Measurements from ENCODE around the gene GNAI1. TPM values are rescaled to one million over a fixed set of nuclear protein-coding genes. Genes with fewer than 3 reads are reported as not detected.

Gene GNAI1
- total RNA-seq, 2 experiments from 2014 or later, result 1.1 TPM; not detected in 1

DNA sequence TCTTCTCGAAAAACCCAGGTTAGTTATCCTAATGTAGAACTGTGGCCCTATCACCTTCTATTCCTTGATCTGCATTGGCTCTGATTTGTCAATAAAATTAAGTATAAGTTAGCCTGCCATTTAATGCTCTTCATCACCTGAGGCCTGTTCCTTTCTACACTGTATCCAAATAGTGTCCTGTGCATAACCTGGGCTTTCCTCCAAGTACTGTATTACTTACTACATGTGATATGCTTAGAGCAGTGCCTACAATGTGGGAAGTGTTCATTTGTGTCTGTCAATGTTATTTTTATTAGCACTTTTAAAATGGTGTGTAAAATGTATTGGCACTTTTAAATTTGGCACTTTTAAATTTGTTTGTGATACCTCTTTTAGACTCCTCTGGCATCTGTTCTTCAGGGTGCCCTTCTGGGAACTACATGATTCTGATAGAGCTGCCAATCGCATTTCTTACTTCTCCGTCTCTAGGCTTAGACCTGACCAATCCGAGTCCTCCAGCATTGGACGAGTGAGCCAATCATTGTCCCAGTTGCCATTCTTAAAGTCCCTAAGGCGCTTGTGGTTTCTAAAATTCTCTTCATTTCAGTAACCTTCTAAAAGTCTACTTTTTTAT is 85.5 kb downstream of the GNAI1 start:
- Mint-ChIP-seq H3K4me1 (no peaks in the 10 kb centered on the region), H3K9me3 (ENCODE audit: low read depth) (no peaks in the 10 kb centered on the region), H3K4me3 (no peak overlapping the region), H3K27ac (no peak overlapping the region), H3K27me3 (no peaks in the 10 kb centered on the region), H3K36me3 (no peaks in the 10 kb centered on the region)
- CTCF ChIA-PET, result no interaction called here
- no peak for ATAC-seq
- DNase-seq, result no peak

DNA sequence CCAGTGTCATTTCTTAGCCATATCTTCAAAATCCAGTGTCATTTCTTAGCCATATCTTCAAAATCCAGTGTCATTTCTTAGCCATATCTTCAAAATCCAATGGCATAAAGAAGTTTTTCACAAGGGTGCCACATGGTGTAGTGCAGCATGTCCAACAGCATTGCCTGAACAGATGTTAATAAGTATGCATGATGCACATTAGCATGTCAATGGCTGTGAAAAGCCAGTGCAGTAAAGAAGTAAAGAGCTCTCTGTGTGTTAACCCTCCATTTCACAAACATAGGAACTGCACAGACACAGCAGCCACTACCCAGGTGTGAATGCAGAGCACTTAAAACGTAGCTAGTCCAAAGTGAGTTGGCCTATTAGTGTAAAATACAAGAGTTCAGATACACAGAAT is 89.8 kb downstream of the GNAI1 start:
- no peak overlapping the region for H3K27ac Mint-ChIP-seq

DNA sequence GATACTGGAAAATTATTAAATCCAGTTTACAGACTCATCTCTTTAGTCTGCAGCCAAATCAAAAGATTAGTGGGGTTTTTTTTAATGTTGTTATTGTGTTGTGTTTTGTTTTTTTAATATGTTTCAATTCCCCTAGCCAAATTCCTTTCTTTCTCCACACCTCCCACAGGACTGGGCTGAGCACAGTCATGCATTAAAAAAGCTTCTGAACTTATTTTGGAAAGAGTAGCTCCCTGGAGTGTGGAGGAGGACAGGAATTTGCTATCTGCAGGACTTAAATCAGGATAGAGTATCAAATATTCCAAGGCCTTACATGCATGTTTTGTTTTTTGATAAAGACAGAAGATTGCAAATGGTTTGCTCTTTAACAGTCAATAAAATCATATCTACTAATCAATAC is 90.7 kb downstream of the GNAI1 start:
- no peak for ATAC-seq
- CTCF ChIA-PET, result no interaction called here

More for the DNA sequence above, 89.8 kb downstream of the GNAI1 start:
- H3K4me3 Mint-ChIP-seq, result no peak overlapping the region
- no peaks in the 10 kb centered on the region for H3K36me3 Mint-ChIP-seq
- CTCF ChIA-PET, result no interaction called here
- DNase-seq (no peak), ATAC-seq (no peak)
- no peaks in the 10 kb centered on the region for H3K9me3 Mint-ChIP-seq (ENCODE audit: low read depth)
- H3K4me1 Mint-ChIP-seq, result no peaks in the 10 kb centered on the region
- H3K27me3 Mint-ChIP-seq, result no peaks in the 10 kb centered on the region

DNA sequence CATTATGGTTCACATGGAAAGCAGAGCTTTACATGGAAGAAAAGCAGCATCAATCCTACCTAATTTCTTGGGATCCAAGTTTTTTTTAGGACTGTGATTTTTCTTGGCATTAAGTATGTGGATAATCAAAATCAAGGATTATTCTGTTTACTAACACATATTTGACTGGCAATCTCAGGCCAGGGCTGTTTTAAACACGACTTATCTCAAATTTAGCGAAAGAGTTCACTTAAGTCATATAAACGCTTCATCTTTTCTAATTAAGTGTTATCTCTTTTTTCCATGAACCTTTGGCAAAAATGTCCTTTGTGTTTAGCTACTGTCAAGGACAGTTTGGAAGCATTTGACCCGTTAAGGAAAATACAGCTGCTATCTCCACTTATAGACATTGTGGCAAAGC is 92.0 kb downstream of the GNAI1 start:
- ATAC-seq (no peak), DNase-seq (no peak)
- H3K4me3 Mint-ChIP-seq, result no peak overlapping the region
- no peaks in the 10 kb centered on the region for H3K4me1 Mint-ChIP-seq
- no peaks in the 10 kb centered on the region for H3K27me3 Mint-ChIP-seq
- H3K36me3 Mint-ChIP-seq, result no peaks in the 10 kb centered on the region
- H3K27ac Mint-ChIP-seq, result no peak overlapping the region
- no peaks in the 10 kb centered on the region for H3K9me3 Mint-ChIP-seq (ENCODE audit: low read depth)
- CTCF ChIA-PET, result no interaction called here

More for the DNA sequence above, 90.7 kb downstream of the GNAI1 start:
- H3K36me3 Mint-ChIP-seq, result no peaks in the 10 kb centered on the region
- no peaks in the 10 kb centered on the region for H3K9me3 Mint-ChIP-seq (ENCODE audit: low read depth)
- no peaks in the 10 kb centered on the region for H3K4me1 Mint-ChIP-seq
- DNase-seq, result no peak
- no peak overlapping the region for H3K27ac Mint-ChIP-seq
- no peaks in the 10 kb centered on the region for H3K27me3 Mint-ChIP-seq
- H3K4me3 Mint-ChIP-seq, result no peak overlapping the region

DNA sequence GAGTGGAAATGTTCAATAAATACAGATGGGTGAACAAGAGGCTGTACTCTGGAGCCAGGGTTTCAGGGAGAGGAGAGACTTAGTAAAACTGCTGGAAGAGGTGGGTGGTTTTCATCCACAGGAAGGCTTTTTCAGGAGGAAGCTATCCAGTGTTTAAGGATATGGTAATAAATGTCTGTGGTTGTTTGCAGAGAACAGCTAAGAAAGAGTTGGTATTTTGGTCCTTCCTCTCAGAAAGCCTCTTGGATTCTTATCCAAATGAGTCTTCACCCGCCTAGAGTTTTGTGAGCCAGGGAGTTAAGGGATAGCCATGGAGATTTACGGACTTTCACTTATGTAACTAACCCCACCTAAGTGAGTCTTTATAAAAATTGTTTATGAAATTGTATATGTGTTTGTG is 95.7 kb downstream of the GNAI1 start:
- H3K36me3 Mint-ChIP-seq, result no peaks in the 10 kb centered on the region

DNA sequence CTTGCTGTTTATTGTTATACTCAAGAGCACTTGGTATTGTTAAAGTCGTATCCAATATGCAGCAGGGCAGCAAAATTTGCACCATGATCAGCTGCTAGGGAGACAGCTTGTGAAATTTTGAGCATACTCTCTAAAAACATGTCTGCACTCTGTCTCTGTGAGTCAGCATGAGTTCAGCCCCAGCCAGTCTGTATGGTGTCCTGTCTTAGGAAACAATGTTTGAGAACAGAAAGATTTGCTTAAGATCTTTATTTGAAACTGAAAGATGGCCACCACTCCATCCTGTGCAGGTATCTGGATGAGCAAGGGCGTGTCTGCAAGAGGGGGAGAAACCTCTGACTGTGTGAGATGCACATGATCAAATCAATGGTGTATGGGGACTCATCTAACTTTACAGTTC is 97.1 kb downstream of the GNAI1 start:
- no peaks in the 10 kb centered on the region for H3K27me3 Mint-ChIP-seq
- H3K4me3 Mint-ChIP-seq, result no peak overlapping the region
- no peaks in the 10 kb centered on the region for H3K36me3 Mint-ChIP-seq
- CTCF ChIA-PET, result no interaction called here
- no peak for DNase-seq
- ATAC-seq, result no peak
- no peaks in the 10 kb centered on the region for H3K4me1 Mint-ChIP-seq
- no peak overlapping the region for H3K27ac Mint-ChIP-seq
- peaks cover 6% of the 10 kb centered on the region for H3K9me3 Mint-ChIP-seq (ENCODE audit: low read depth)

More for the DNA sequence above, 95.7 kb downstream of the GNAI1 start:
- H3K4me1 Mint-ChIP-seq, result no peaks in the 10 kb centered on the region
- DNase-seq, result no peak
- no peak overlapping the region for H3K27ac Mint-ChIP-seq
- no peak overlapping the region for H3K4me3 Mint-ChIP-seq
- no peaks in the 10 kb centered on the region for H3K27me3 Mint-ChIP-seq
- ATAC-seq, result no peak
- CTCF ChIA-PET, result no interaction called here
- H3K9me3 Mint-ChIP-seq (ENCODE audit: low read depth), result peaks cover under 1% of the 10 kb centered on the region

DNA sequence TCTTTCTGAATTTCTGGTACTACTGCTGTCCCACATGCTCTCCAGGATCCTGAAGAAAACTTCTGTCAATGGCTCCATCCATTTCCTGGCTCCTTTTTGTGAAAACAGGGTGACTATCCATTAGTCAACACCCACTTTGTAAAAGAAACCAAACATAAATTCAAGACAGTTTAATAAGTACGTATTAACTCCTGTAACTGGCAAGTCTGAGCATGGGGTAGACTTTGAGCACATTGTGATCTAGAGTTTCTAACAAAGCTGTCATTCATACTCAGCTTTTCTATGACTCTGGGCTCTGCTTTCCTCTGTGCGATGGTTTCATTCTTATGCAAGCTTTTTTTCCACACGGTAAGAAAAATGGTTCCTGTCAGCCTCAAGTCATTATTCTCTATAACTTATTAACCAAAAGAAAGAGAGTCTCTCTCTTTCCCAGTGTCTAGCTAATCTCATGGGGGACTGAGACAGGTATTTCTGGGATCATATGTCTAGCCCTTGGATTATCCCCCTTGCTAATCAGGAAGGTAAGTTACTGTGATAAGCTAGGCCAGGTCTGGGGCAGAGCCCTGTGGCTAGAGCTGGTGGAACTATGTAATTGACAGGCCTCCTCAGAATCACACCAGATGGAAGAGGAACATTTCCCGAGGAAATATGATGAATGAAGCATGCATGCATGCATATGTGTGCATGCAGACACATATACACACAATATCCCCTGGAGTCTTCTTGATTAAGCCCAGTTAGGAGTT is 98.5 kb downstream of the GNAI1 start:
- CTCF ChIA-PET, result no interaction called here
- H3K4me1 Mint-ChIP-seq, result no peaks in the 10 kb centered on the region

DNA sequence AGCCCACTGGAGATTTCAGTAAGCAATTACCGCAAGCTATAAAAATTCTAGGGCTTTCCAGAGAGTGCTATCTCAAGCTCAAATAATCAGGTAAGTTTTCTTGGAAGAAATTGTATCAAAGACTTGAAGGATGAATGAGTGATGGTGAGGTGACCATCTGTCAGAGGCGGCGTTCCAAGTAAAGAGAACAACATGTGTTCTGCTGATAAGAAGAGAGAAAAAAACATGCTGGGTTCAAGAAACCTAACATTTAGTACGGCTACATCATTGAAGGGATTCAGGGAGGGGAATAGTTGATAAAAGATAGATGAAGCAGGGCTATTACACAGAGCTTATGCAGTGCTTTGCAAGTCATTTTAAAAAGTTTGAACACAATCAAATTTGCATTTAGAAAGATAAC is 100.7 kb downstream of the GNAI1 start:
- no peak for ATAC-seq
- Mint-ChIP-seq H3K4me1 (no peaks in the 10 kb centered on the region), H3K27ac (no peak overlapping the region), H3K36me3 (no peaks in the 10 kb centered on the region), H3K4me3 (no peak overlapping the region), H3K27me3 (no peaks in the 10 kb centered on the region), H3K9me3 (ENCODE audit: low read depth) (peaks cover 7% of the 10 kb centered on the region)
- CTCF ChIA-PET, result no interaction called here
- DNase-seq, result no peak

More for the DNA sequence above, 98.5 kb downstream of the GNAI1 start:
- H3K27me3 Mint-ChIP-seq, result no peaks in the 10 kb centered on the region
- no peak overlapping the region for H3K27ac Mint-ChIP-seq
- H3K4me3 Mint-ChIP-seq, result no peak overlapping the region
- H3K36me3 Mint-ChIP-seq, result no peaks in the 10 kb centered on the region
- DNase-seq (no peak), ATAC-seq (no peak)
- H3K9me3 Mint-ChIP-seq (ENCODE audit: low read depth), result peaks cover 6% of the 10 kb centered on the region

DNA sequence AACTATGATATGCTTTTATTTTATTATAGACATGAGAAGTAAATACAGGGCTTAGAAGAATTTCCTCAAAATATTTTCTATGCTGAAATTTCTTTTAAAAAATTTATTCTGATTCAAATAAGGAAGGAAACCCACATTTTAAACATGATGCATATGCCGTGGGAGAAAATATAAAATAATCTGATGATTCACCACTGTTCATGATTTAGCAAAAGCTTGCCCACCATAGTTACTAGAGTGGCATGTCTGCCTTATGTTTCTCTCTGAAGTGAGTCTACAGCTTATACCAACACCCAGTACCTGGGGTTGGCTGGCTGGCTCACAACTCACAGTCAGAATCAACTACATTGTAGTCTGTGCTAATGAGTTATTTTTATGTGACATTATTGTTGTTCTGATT is 102.0 kb downstream of the GNAI1 start:
- no peaks in the 10 kb centered on the region for H3K27me3 Mint-ChIP-seq
- H3K9me3 Mint-ChIP-seq (ENCODE audit: low read depth), result peaks cover 7% of the 10 kb centered on the region
- H3K27ac Mint-ChIP-seq, result no peak overlapping the region
- no peaks in the 10 kb centered on the region for H3K4me1 Mint-ChIP-seq
- CTCF ChIA-PET, result no interaction called here
- DNase-seq (no peak), ATAC-seq (no peak)
- no peak overlapping the region for H3K4me3 Mint-ChIP-seq
- H3K36me3 Mint-ChIP-seq, result no peaks in the 10 kb centered on the region

DNA sequence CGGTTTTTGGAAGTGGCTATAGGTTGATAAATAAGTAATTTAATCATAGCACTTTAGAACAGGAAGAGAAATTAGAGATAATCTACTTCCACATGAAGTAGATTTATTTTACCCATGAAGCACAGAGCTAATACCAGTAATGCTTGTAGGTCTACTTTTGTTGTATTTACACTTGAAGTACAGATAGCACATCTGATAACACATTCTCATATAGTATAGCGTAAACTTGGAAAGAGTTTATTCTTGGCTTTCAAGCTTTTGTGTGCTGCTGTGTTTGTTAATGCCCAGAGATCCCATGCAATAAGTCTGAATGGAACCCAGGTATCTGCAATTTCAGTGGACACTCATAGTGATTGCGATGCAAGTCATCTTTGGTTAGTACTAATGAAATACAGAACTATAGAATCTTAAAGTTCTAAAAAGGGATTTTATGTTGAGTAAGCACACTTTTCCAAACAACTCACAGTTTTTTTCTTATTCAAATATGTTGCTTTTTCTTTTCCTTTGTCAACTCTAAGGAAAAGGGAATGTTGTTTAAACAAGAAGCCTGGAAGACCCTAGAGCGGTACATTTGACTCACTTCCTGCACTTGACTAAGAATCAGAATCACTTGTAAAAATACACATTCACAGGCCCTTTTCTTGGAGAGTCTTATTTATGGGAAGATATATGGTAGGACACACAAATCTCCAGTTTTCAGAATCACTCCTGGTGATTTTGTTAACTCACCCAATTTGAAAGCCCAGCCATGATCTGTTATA is 105.8 kb downstream of the GNAI1 start:
- H3K9me3 Mint-ChIP-seq (ENCODE audit: low read depth), result peaks cover 5% of the 10 kb centered on the region
- no peaks in the 10 kb centered on the region for H3K4me1 Mint-ChIP-seq
- H3K27ac Mint-ChIP-seq, result no peak overlapping the region
- DNase-seq, result no peak
- no peaks in the 10 kb centered on the region for H3K36me3 Mint-ChIP-seq
- CTCF ChIA-PET, result no interaction called here
- no peak for ATAC-seq
- no peak overlapping the region for H3K4me3 Mint-ChIP-seq
- no peaks in the 10 kb centered on the region for H3K27me3 Mint-ChIP-seq

DNA sequence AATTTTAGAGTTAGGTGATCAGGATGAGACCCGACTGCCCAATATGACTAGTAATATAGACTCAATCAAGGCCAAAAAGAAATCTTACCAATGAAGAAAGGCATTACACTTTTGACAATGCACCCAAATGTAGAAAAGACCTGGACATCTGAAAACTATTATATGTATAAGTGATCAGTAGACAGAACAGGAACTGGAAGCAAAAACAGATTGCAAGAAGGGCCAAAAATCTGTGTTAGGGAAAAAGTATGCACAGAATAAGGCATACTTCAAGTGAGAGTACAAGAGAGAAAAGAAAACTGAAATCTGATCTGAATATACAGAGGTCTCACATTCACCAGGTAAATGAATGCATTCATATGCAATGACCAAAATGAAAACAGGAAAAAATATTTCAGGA is 107.0 kb downstream of the GNAI1 start:
- no peaks in the 10 kb centered on the region for H3K27me3 Mint-ChIP-seq
- peaks cover 1% of the 10 kb centered on the region for H3K9me3 Mint-ChIP-seq (ENCODE audit: low read depth)
- CTCF ChIA-PET, result no interaction called here
- H3K36me3 Mint-ChIP-seq, result no peaks in the 10 kb centered on the region
- H3K4me3 Mint-ChIP-seq, result no peak overlapping the region
- H3K4me1 Mint-ChIP-seq, result no peaks in the 10 kb centered on the region
- ATAC-seq, result no peak
- DNase-seq, result no peak
- no peak overlapping the region for H3K27ac Mint-ChIP-seq

DNA sequence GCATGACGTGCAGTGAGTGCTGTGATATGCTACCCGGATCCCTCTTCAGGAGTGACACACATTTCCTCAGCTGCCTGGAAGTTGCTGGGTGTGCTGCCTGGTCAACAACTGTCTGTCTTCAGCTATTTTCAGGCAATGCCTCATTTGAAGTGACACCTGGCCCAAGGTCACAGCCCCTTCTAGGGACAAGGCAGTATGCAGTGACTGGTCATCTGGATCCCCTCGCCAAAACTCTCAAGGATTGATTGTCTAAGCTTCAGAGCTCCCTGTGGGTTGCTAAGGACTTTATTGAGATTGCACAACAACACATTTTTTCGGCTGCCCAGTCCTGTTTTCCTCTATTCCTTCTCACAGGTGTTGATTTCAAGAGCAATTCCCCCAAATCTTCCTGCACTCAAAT is 108.8 kb downstream of the GNAI1 start:
- Mint-ChIP-seq H3K9me3 (ENCODE audit: low read depth) (peaks cover 6% of the 10 kb centered on the region), H3K36me3 (no peaks in the 10 kb centered on the region), H3K27ac (no peak overlapping the region), H3K4me1 (no peaks in the 10 kb centered on the region), H3K4me3 (no peak overlapping the region), H3K27me3 (no peaks in the 10 kb centered on the region)
- DNase-seq (no peak), ATAC-seq (no peak)
- CTCF ChIA-PET, result no interaction called here

DNA sequence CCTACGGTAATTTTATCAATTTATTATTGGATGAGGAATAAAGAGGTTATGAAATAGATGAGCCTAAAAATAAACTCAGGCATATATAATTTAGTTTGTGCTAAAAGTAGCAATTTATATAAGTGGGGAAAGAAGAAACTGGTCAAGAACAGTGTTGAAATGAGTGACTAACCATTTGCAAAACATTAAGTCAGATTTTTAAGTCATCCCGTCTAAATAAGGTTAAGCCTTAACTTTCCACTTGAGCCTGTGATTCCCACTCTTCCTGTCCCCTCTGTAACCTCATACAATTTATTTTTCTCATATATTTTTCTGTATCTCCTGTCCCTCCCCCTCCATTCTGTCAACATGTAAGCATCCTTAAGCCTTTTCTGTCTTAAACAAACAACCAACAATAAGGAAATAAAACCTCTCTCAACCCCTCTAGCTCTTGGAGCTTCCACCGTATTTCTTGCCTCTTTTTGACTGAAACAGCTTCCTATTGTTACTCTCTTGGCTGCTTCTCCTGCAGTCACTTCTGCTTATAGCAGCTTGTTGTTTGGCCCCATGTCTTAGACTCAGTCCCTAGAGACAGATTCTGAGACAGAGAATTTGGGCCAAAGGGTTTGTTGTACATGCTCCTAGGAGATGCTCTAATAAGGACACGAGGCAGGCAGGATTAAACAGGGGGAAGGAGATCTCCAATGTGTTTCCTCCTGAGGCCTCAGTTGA is 109.7 kb downstream of the GNAI1 start:
- ATAC-seq (no peak), DNase-seq (no peak)
- CTCF ChIA-PET, result no interaction called here
- Mint-ChIP-seq H3K27ac (no peak overlapping the region), H3K4me1 (no peaks in the 10 kb centered on the region), H3K36me3 (no peaks in the 10 kb centered on the region), H3K4me3 (no peak overlapping the region), H3K9me3 (ENCODE audit: low read depth) (peaks cover 6% of the 10 kb centered on the region), H3K27me3 (no peaks in the 10 kb centered on the region)
